ENCODE data around the gene RCC1.

GRCh38 chr1:28580722-28581530 is 75.1 kb downstream of the RCC1 start:
- TF ChIP-seq POU6F1 (CRISPR knock-in tag; IDR thresholded peaks at IDR 0.05; ENCODE audit: borderline replicate concordance, low read depth) (no peak), ZNF70 (CRISPR knock-in tag; IDR thresholded peaks at IDR 0.05) (no peak), ARNTL (CRISPR knock-in tag; IDR thresholded peaks at IDR 0.05; ENCODE audit: borderline replicate concordance, low read depth) (no peak), ISL1 (CRISPR knock-in tag; IDR thresholded peaks at IDR 0.05) (no peak), PPARA (CRISPR knock-in tag; IDR thresholded peaks at IDR 0.05; ENCODE audit: borderline replicate concordance) (no peak), ZFP30 (CRISPR knock-in tag; IDR thresholded peaks at IDR 0.05) (no peak), TOX (CRISPR knock-in tag; IDR thresholded peaks at IDR 0.05; ENCODE audit: borderline replicate concordance) (no peak), PATZ1 (CRISPR knock-in tag; IDR thresholded peaks at IDR 0.05; ENCODE audit: borderline replicate concordance) (no peak), ZNF565 (CRISPR knock-in tag; conservative IDR thresholded peaks at IDR 0.05; ENCODE audit: low read depth) (no peak), ZC3H10 (CRISPR knock-in tag; IDR thresholded peaks at IDR 0.05) (no peak)
